ENCODE measurements around the gene OR10H4.

GRCh38 chr19:15923702-15924101 is 25.1 kb upstream of the OR10H4 start:
- TF ChIP-seq CTCF (conservative IDR thresholded peaks at IDR 0.05 in 1 of 2, IDR thresholded peaks at IDR 0.05 in 1 of 2; ENCODE audit: low read depth in 1 of 2, low read length in 2 of 2), result no peak
- no peak for TF ChIP-seq EZH2 (IDR thresholded peaks at IDR 0.05; ENCODE audit: low read length, missing control alignments)
